ENCODE measurements around the gene KRT81.

DNA sequence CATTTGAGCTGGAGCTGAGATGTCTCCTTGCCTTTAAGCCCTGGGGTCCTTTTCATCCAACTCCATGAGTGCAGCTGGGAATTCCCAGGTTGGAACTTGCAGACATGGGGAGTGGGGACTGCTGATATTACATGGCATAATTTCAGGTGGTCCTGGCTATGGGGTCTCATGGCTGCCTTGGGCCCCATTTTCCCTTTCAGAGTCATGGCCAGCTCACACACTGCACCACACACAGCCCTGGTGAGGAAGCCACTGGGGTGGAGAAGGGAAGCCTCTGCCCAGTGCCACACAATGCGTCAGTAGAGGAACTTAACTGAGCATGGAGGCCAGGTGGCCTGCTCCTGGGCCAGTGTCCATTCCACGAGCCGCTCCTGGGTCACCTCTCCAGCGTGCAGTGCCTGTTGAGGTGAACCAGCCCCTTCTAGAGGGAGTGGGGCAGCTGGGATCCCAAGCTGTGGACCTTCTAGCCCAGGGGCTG, 34.2 kb downstream of the KRT81 start:
- TF ChIP-seq, protein P1, sequence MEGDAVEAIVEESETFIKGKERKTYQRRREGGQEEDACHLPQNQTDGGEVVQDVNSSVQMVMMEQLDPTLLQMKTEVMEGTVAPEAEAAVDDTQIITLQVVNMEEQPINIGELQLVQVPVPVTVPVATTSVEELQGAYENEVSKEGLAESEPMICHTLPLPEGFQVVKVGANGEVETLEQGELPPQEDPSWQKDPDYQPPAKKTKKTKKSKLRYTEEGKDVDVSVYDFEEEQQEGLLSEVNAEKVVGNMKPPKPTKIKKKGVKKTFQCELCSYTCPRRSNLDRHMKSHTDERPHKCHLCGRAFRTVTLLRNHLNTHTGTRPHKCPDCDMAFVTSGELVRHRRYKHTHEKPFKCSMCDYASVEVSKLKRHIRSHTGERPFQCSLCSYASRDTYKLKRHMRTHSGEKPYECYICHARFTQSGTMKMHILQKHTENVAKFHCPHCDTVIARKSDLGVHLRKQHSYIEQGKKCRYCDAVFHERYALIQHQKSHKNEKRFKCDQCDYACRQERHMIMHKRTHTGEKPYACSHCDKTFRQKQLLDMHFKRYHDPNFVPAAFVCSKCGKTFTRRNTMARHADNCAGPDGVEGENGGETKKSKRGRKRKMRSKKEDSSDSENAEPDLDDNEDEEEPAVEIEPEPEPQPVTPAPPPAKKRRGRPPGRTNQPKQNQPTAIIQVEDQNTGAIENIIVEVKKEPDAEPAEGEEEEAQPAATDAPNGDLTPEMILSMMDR (IDR thresholded peaks at IDR 0.05): no peak
- TF ChIP-seq POLR2A (IDR thresholded peaks at IDR 0.05; ENCODE audit: low read depth): no peak

Data from esophagus muscularis mucosa (tissue), 3 donors.